Measurements from ENCODE around the gene GRID1. TPM values are rescaled to one million over a fixed set of nuclear protein-coding genes. Genes with fewer than 3 reads are reported as not detected.

GRID1 gene
- total RNA-seq, 1 experiment from 2014 or later, result not detected

DNA sequence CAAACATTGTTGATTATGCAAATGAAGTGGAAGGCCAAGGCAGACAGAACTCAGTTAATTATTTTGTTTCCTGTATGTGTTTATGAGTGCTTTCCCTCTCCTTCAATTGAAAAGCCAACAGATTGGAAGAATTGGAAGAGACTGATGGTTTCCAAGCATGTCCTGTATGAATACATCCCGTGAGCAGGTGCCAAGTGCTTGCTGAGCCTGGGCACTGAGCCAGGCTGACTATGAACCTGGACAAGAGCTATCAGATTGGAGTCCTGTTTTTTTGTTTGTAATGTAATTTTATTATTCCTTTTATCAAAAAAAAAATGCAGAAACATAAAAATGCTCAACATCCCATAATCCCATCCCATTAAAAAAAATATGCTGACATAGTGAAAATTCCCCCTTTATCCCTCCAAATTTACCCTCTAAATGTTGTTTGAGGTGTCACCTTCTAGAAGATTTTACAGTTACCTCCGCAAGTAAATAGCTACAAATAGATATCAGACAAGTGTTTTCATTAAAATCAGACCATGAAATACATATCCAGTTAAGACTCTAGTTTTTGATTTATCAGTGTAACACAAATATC, 449.5 kb downstream of the GRID1 start:
- H3K27me3 ChIP-seq (ENCODE audit: low read length), result no peaks in the 10 kb centered on the region
- no peaks in the 10 kb centered on the region for H3K9me2 ChIP-seq (replicated peaks; ENCODE audit: low read length)
- intact Hi-C loops (cut with micrococcal nuclease), result no loop called here
- no peaks in the 10 kb centered on the region for H3K9me3 ChIP-seq (ENCODE audit: low read length)
- H3K27ac ChIP-seq (ENCODE audit: low read length), result no peak overlapping the region
- ChIA-PET POLR2A (ENCODE audit: unreplicated experiment) (no interaction called here), CTCF (no interaction called here)
- BruUV-seq (replicated peaks), result no TSS peak
- no peak overlapping the region for H2AFZ ChIP-seq (ENCODE audit: low read length)
- TF ChIP-seq EZH2phosphoT487 (IDR thresholded peaks at IDR 0.05; ENCODE audit: borderline replicate concordance, low read length) (no peak), EZH2 (IDR thresholded peaks at IDR 0.05; ENCODE audit: low read length, unreplicated experiment) (no peak)
- TF ChIP-seq, protein P1, sequence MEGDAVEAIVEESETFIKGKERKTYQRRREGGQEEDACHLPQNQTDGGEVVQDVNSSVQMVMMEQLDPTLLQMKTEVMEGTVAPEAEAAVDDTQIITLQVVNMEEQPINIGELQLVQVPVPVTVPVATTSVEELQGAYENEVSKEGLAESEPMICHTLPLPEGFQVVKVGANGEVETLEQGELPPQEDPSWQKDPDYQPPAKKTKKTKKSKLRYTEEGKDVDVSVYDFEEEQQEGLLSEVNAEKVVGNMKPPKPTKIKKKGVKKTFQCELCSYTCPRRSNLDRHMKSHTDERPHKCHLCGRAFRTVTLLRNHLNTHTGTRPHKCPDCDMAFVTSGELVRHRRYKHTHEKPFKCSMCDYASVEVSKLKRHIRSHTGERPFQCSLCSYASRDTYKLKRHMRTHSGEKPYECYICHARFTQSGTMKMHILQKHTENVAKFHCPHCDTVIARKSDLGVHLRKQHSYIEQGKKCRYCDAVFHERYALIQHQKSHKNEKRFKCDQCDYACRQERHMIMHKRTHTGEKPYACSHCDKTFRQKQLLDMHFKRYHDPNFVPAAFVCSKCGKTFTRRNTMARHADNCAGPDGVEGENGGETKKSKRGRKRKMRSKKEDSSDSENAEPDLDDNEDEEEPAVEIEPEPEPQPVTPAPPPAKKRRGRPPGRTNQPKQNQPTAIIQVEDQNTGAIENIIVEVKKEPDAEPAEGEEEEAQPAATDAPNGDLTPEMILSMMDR (conservative IDR thresholded peaks at IDR 0.05; ENCODE audit: low read depth, low read length), result no peak
- no peaks in the 10 kb centered on the region for H3K4me1 ChIP-seq (ENCODE audit: insufficient read depth, low read length)
- no peaks in the 10 kb centered on the region for H4K20me1 ChIP-seq (ENCODE audit: low read length)
- no peak overlapping the region for H3K4me3 ChIP-seq (ENCODE audit: low read length)
- no peaks in the 10 kb centered on the region for H3K79me2 ChIP-seq (ENCODE audit: low read length)
- H3K4me2 ChIP-seq (ENCODE audit: low read length), result no peak overlapping the region
- no peak overlapping the region for H3K9ac ChIP-seq (ENCODE audit: low read length)
- DNase-seq (no peak), ATAC-seq (no peak)
- no peaks in the 10 kb centered on the region for H3K36me3 ChIP-seq (ENCODE audit: low read depth, low read length)
- H3F3A ChIP-seq (ENCODE audit: low read length, unreplicated experiment), result no peaks in the 10 kb centered on the region

DNA sequence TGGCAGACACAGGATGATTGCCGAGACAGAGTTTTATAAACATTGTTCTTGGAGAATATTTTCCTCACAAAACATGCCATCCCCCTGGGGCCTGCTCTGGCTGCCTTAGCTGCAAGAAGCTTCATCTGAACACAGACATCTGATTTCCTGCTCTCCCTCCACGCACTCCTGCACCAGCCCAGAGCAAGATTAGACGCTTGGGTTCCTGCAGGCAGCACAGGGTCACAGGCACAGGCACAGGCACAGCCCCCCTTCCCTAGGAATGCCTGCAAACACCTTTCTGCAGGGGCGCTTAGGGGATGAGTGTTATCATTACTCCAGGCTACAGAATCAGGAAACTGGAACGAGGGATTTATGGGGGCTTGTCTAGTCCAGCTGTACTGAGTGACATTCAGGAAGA, 450.3 kb downstream of the GRID1 start:
- no peaks in the 10 kb centered on the region for H3K27me3 ChIP-seq (ENCODE audit: low read length)
- H3K9ac ChIP-seq (ENCODE audit: low read length), result no peak overlapping the region
- no peaks in the 10 kb centered on the region for H3K4me1 ChIP-seq (ENCODE audit: insufficient read depth, low read length)
- no peaks in the 10 kb centered on the region for H4K20me1 ChIP-seq (ENCODE audit: low read length)
- intact Hi-C loops (cut with micrococcal nuclease), result no loop called here
- no peak overlapping the region for H2AFZ ChIP-seq (ENCODE audit: low read length)
- H3K79me2 ChIP-seq (ENCODE audit: low read length), result no peaks in the 10 kb centered on the region
- ChIA-PET CTCF (no interaction called here), POLR2A (ENCODE audit: unreplicated experiment) (no interaction called here)
- no TSS peak for BruUV-seq (replicated peaks)
- H3F3A ChIP-seq (ENCODE audit: low read length, unreplicated experiment), result no peaks in the 10 kb centered on the region
- DNase-seq (no peak), ATAC-seq (no peak)
- TF ChIP-seq, protein P1 (conservative IDR thresholded peaks at IDR 0.05; ENCODE audit: low read depth, low read length), result no peak
- TF ChIP-seq EZH2phosphoT487 (IDR thresholded peaks at IDR 0.05; ENCODE audit: borderline replicate concordance, low read length) (no peak), EZH2 (IDR thresholded peaks at IDR 0.05; ENCODE audit: low read length, unreplicated experiment) (no peak)
- no peak overlapping the region for H3K4me2 ChIP-seq (ENCODE audit: low read length)
- no peak overlapping the region for H3K4me3 ChIP-seq (ENCODE audit: low read length)
- H3K9me2 ChIP-seq (replicated peaks; ENCODE audit: low read length), result no peaks in the 10 kb centered on the region
- no peak overlapping the region for H3K27ac ChIP-seq (ENCODE audit: low read length)
- no peaks in the 10 kb centered on the region for H3K36me3 ChIP-seq (ENCODE audit: low read depth, low read length)
- H3K9me3 ChIP-seq (ENCODE audit: low read length), result no peaks in the 10 kb centered on the region

DNA sequence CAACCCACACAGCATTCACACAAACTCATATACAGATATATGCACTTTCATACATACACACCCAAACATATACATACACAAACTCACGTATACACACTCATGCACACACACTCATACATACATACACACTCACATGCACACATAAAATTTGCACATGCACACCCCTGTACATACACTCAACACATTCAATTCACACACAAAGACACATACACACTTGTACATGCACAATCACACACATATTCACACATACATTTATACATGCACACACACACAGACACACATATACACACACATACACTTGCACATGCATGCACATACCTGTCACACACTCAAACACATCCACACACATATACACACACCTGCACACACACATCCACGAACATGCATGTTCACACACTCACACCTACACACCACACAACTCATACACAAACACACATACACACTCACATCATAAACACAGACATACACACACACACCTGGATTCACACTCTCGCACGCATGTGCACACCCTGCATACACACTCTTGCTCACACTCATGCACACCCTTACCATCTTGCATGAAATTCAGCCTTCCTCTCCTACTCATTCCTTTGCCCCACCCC, 451.2 kb downstream of the GRID1 start:
- ChIA-PET CTCF (no interaction called here), POLR2A (ENCODE audit: unreplicated experiment) (no interaction called here)

More for the DNA sequence above, 451.2 kb downstream of the GRID1 start:
- BruUV-seq (replicated peaks), result no TSS peak
- H3K79me2 ChIP-seq (ENCODE audit: low read length), result no peaks in the 10 kb centered on the region
- H3F3A ChIP-seq (ENCODE audit: low read length, unreplicated experiment), result no peaks in the 10 kb centered on the region
- H3K4me3 ChIP-seq (ENCODE audit: low read length), result no peak overlapping the region
- H3K27me3 ChIP-seq (ENCODE audit: low read length), result no peaks in the 10 kb centered on the region
- TF ChIP-seq EZH2 (IDR thresholded peaks at IDR 0.05; ENCODE audit: low read length, unreplicated experiment) (no peak), EZH2phosphoT487 (IDR thresholded peaks at IDR 0.05; ENCODE audit: borderline replicate concordance, low read length) (no peak)
- TF ChIP-seq, protein P1 (conservative IDR thresholded peaks at IDR 0.05; ENCODE audit: low read depth, low read length), result no peak
- intact Hi-C loops (cut with micrococcal nuclease), result no loop called here
- no peaks in the 10 kb centered on the region for H4K20me1 ChIP-seq (ENCODE audit: low read length)
- H2AFZ ChIP-seq (ENCODE audit: low read length), result no peak overlapping the region
- H3K9ac ChIP-seq (ENCODE audit: low read length), result no peak overlapping the region
- H3K27ac ChIP-seq (ENCODE audit: low read length), result no peak overlapping the region
- DNase-seq (no peak), ATAC-seq (no peak)
- H3K36me3 ChIP-seq (ENCODE audit: low read depth, low read length), result no peaks in the 10 kb centered on the region
- H3K9me3 ChIP-seq (ENCODE audit: low read length), result no peaks in the 10 kb centered on the region
- no peak overlapping the region for H3K4me2 ChIP-seq (ENCODE audit: low read length)
- H3K4me1 ChIP-seq (ENCODE audit: insufficient read depth, low read length), result no peaks in the 10 kb centered on the region
- H3K9me2 ChIP-seq (replicated peaks; ENCODE audit: low read length), result no peaks in the 10 kb centered on the region

All from PC-3 (cell line).